HepG2 (cell line): ENCODE measurements around the gene ANKRD52. TPM values are rescaled to one million over a fixed set of nuclear protein-coding genes. Genes with fewer than 3 reads are reported as not detected.

Source experiments
- ATAC-seq: fragments of 200-7000 bp; cut with Tn5 transposase; 3 replicates; pipeline ENCODE4 v1.9.1; 2020; ENCODE audit warnings: mild to moderate bottlenecking, moderate library complexity
- BruUV-seq: library from RNA; stranded (reverse); fragments of 400-500 nt; replicated peaks from 2 replicates; lab custom pipeline; 2021; lab: Mats Ljungman, UMichigan
- CTCF ChIA-PET: fragments of 300-600 bp; formaldehyde crosslinking; extraction: SDS; loops from one replicate; lab custom pipeline; 2021; ENCODE audit warnings: low total read pairs, inconsistent platforms, low intra/inter-chr PET ratio; lab: Yijun Ruan, JAX
- POLR2A ChIA-PET: fragments of 350-600 bp; sonication (Branson Sonifier 250); formaldehyde crosslinking; loops from one replicate; lab custom pipeline; 2020; ENCODE audit warnings: antibody characterized with exemption, inconsistent platforms; lab: Yijun Ruan, JAX
- DNase-seq: peaks from one replicate; pipeline ENCODE4 v3.0.0-alpha.2; 2015; ENCODE audit warnings: low spot score
- FAIRE-seq: peaks from 3 replicates; lab custom pipeline; 2011; peaks lifted over from hg19 to GRCh38; lab: Jason Lieb, UNC
- H2AFZ ChIP-seq: one replicate; pipeline ENCODE4 v1.6.1; 2011; ENCODE audit warnings: low read length, inconsistent platforms
- H3K27ac ChIP-seq: fragments of 300-600 bp; 3 replicates; pipeline ENCODE4 v1.8.0; 2011; ENCODE audit warnings: mixed run types, mild to moderate bottlenecking, mixed read lengths, low read length, inconsistent platforms; ENCODE audit not compliant: insufficient read depth; ENCODE audit errors: extremely low read length
- H3K27me3 ChIP-seq, 2 experiments: fragments of 200-600 bp in 1 of 2; 2 replicates in 1 of 2; 3 replicates in 1 of 2; pipeline versions ENCODE4 v1.6.0 to v1.8.0; 2011; ENCODE audit warnings: low read length in 2 of 2, mild to moderate bottlenecking in 2 of 2, moderate library complexity in 2 of 2, inconsistent platforms in 1 of 2; ENCODE audit not compliant: insufficient read depth in 2 of 2, control insufficient read depth in 1 of 2
- H3K36me3 ChIP-seq, 2 experiments: fragments of 200-600 bp in 1 of 2; replicated peaks in 1 of 2; 2 replicates in 1 of 2; 3 replicates in 1 of 2; pipeline versions ENCODE4 v1.5.1 to v1.8.0; 2011; ENCODE audit warnings: low read length in 2 of 2, inconsistent platforms in 1 of 2; ENCODE audit not compliant: insufficient read depth in 2 of 2, control insufficient read depth in 1 of 2
- H3K4me1 ChIP-seq: 2 replicates; pipeline ENCODE4 v1.5.1; 2012; ENCODE audit warnings: low read length, inconsistent platforms; ENCODE audit not compliant: insufficient read depth
- H3K4me2 ChIP-seq: 2 replicates; pipeline ENCODE4 v1.6.0; 2011; ENCODE audit warnings: low read depth, low read length, inconsistent platforms
- H3K4me3 ChIP-seq, 3 experiments: fragments of 200-600 bp in 1 of 3; sonication (generic), shearing (Covaris generic) in 1 of 3; replicated peaks in 1 of 3; 2 replicates each; pipeline ENCODE4 v1.5.1; 2011 to 2016; ENCODE audit warnings: low read length in 3 of 3, inconsistent platforms in 2 of 3, low read depth in 2 of 3, mild to moderate bottlenecking in 2 of 3, control low read depth in 1 of 3, mixed read lengths in 1 of 3; ENCODE audit not compliant: insufficient read depth in 1 of 3
- H3K79me2 ChIP-seq: one replicate; pipeline ENCODE4 v1.6.1; 2011; ENCODE audit warnings: low read length, inconsistent platforms; ENCODE audit not compliant: insufficient read depth
- H3K9ac ChIP-seq: 2 replicates; pipeline ENCODE4 v1.6.0; 2011; ENCODE audit warnings: mild to moderate bottlenecking, low read depth, low read length, inconsistent platforms; ENCODE audit not compliant: insufficient read depth
- H3K9me3 ChIP-seq: 2 replicates; pipeline ENCODE4 v1.5.1; 2012; ENCODE audit warnings: mild to moderate bottlenecking, low read length
- H4K20me1 ChIP-seq: 2 replicates; pipeline ENCODE4 v1.6.0; 2011; ENCODE audit warnings: inconsistent platforms, mild to moderate bottlenecking, low read length, moderate library complexity; ENCODE audit not compliant: insufficient read depth
- AGO2 ChIP-seq: fragments of 200-400 bp; formaldehyde crosslinking; optimal IDR thresholded peaks from 2 replicates; pipeline ENCODE3; 2017; ENCODE audit warnings: mild to moderate bottlenecking, low read depth, low read length, moderate library complexity
- RBFOX2 ChIP-seq: fragments of 200-400 bp; formaldehyde crosslinking; IDR thresholded peaks from 2 replicates; pipeline ENCODE4 v1.6.1; 2017; ENCODE audit warnings: low read depth, mild to moderate bottlenecking, low read length
- ZNF318 ChIP-seq: sonication (generic); formaldehyde crosslinking; IDR thresholded peaks from 2 replicates; pipeline ENCODE4 v1.4.0; 2020; ENCODE audit warnings: mild to moderate bottlenecking, missing genetic modification reagents
- WGBS: methylation state at CpG from one replicate; pipeline ENCODE4 v1.1.6; 2017; ENCODE audit warnings: low lambda C conversion rate; 5-methylcytosine and 5-hydroxymethylcytosine counted together
- in situ Hi-C: cut with HindIII; loops from 2 replicates; pipeline ENCODE4 v1.10.0; 2017; ENCODE audit warnings: low pct_unique_long_range_greater_than_20kb; ENCODE audit not compliant: extremely low pct_ligation_motif_present
- intact Hi-C: fragments of 100-400 bp; cut with micrococcal nuclease; formaldehyde crosslinking; loops from one replicate; pipeline ENCODE4 v1.10.0; 2022; ENCODE audit not compliant: unreplicated experiment
- polyA plus RNA-seq, 8 experiments: library from polyadenylated mRNA; depleted of rRNA in 3 of 8; stranded (reverse) in 7 of 8; unstranded in 1 of 8; fragments of >200 nt; fragmentation: Illumina TruSeq in 4 of 8; extraction: Trizol in 4 of 8; gene quantifications; 2 replicates each; pipeline versions ENCODE4 v1.2.1 to v1.2.3, GENCODE V29; 2011 to 2016; ENCODE audit warnings: low read depth in 4 of 8, missing spikeins in 1 of 8, mixed read lengths in 1 of 8; ENCODE audit not compliant: insufficient read depth in 1 of 8
- total RNA-seq, 5 experiments: library from RNA; depleted of rRNA; stranded (reverse); fragments of >200 nt; fragmentation: Illumina TruSeq; extraction: Trizol; gene quantifications; 2 replicates each; pipeline ENCODE4 v1.2.3, GENCODE V29; 2016; ENCODE audit warnings: low read depth in 1 of 5

Gene ANKRD52
- total and polyA plus RNA-seq, 2 of the 13 experiments (the other 11 are each of a cell fraction or from before 2014, with no cell fraction given) = 7.8 to 9.2 TPM

- DNase-seq = no peak
- Histone ChIP-seq H3K27me3 (no peaks in the 10 kb centered on the region; a peak in 1 of 5 replicates), H2AFZ (no peak overlapping the region), H3K4me1 (peaks cover 26% of the 10 kb centered on the region), H3K4me2 (no peak overlapping the region), H3K36me3 (peaks cover 28 to 54% of the 10 kb centered on the region in 2 experiments), H3K9ac (no peak overlapping the region), H3K27ac (no peak overlapping the region), H3K79me2 (no peaks in the 10 kb centered on the region), H3K4me3 (no peak overlapping the region), H3K9me3 (no peaks in the 10 kb centered on the region), H4K20me1 (no peaks in the 10 kb centered on the region)
- 96% methylated on average over 12 of the region's 13 CpGs for WGBS
- POLR2A ChIA-PET = interaction anchor here (1.5 kb wide), 1 partner anchor 21 kb away, joined by 6 read pairs; the partner anchor contains the start of gene RNF41
- in situ Hi-C loops = no loop called here
- ATAC-seq = no peak
- intact Hi-C loops = no loop called here
- TF ChIP-seq ZNF318 (CRISPR knock-in tag) (no peak), AGO2 (peak; percentile 33), RBFOX2 (0 out of 2 replicates have a peak, but pooled peaks have one; percentile 18)
- FAIRE-seq = no peak
- CTCF ChIA-PET = no interaction called here
- BruUV-seq = no TSS peak
Observed at GRCh38 chr12:56242986-56243385, 15.2 kb downstream of the ANKRD52 start.
